ENCODE data around the gene CEP104. TPM values are rescaled to one million over a fixed set of nuclear protein-coding genes. Genes with fewer than 3 reads are reported as not detected.

Gene CEP104
- total and polyA plus RNA-seq, 9 of the 15 experiments (the other 6 are each of a cell fraction or from before 2014, with no cell fraction given), result 11.2 to 63.4 (median 42.6) TPM

- Histone ChIP-seq H3K4me1 (replicated peaks in 1 of 2; ENCODE audit: control insufficient read depth in 2 of 2, insufficient read depth in 2 of 2, low read length in 2 of 2) (peaks cover 0 to 5% of the 10 kb centered on the region in 2 experiments; a peak in 1 of 5 replicates), H3K36me3 (ENCODE audit: control insufficient read depth, insufficient read depth, low read length) (peaks cover 80% of the 10 kb centered on the region), H3K27ac (ENCODE audit: extremely low read depth, low read depth, low read length) (no peak overlapping the region), H2AFZ (ENCODE audit: low read depth, low read length) (no peak overlapping the region), H3K9ac (ENCODE audit: insufficient read depth in 1 of 2, low read depth in 2 of 2, low read length in 2 of 2) (no peak overlapping the region), H3K9me3 (replicated peaks; ENCODE audit: control insufficient read depth, insufficient read depth, low read depth, low read length) (no peaks in the 10 kb centered on the region), H3K27me3 (ENCODE audit: control insufficient read depth in 2 of 2, insufficient read depth in 2 of 2, low read length in 2 of 2) (no peaks in the 10 kb centered on the region), H3K9me1 (ENCODE audit: control insufficient read depth, insufficient read depth, low read length) (no peaks in the 10 kb centered on the region), H3K4me3 (no peak overlapping the region), H3K4me2 (ENCODE audit: insufficient read depth, low read length) (no peak overlapping the region), H4K20me1 (replicated peaks; ENCODE audit: control insufficient read depth, insufficient read depth, low read length) (peaks cover 6% of the 10 kb centered on the region; the same call in 1 of the 2 replicates), H3K79me2 (ENCODE audit: control insufficient read depth, insufficient read depth, low read length) (peaks cover 22% of the 10 kb centered on the region)
- intact Hi-C loops (cut with micrococcal nuclease), result no loop called here
- ChIA-PET CTCF (ENCODE audit: low intra/inter-chr PET ratio) (no interaction called here), POLR2A (interaction anchor here (0.9 to 1.3 kb wide), 2 partner anchors 9 to 12 kb away, joined by 3 to 4 read pairs; partner anchors contain the start of gene C1orf174)
- FAIRE-seq (no peak), DNase-seq (ENCODE audit: extremely low read depth in 1 of 4, low spot score in 3 of 4) (no peak), ATAC-seq (no peak)
- 92% methylated on average over 14 of the region's 14 CpGs for WGBS (ENCODE audit: insufficient coverage, low coverage, missing lambda C conversion rate)
- BruUV-seq (replicated peaks), result no TSS peak
- TF ChIP-seq SAFB (IDR thresholded peaks at IDR 0.05; ENCODE audit: borderline replicate concordance, low read depth, low read length) (no peak), ZNF589 (CRISPR knock-in tag; IDR thresholded peaks at IDR 0.05; ENCODE audit: low read depth) (no peak), ZZZ3 (IDR thresholded peaks at IDR 0.05) (no peak), RBFOX2 (IDR thresholded peaks at IDR 0.05; ENCODE audit: low read depth, low read length) (no peak), ZBTB1 (CRISPR knock-in tag; IDR thresholded peaks at IDR 0.05; ENCODE audit: borderline replicate concordance, low read depth) (no peak)
- in situ Hi-C loops (cut with MboI), result no loop called here
Observed at GRCh38 chr1:3889936-3890335, 32.9 kb upstream of the CEP104 start.

- DNase-seq (ENCODE audit: extremely low read depth in 1 of 4, low spot score in 3 of 4), result no peak
- Histone ChIP-seq H3K4me3 (no peak overlapping the region), H3K27ac (ENCODE audit: extremely low read depth, low read depth, low read length) (no peak overlapping the region), H3K9ac (ENCODE audit: insufficient read depth in 1 of 2, low read depth in 2 of 2, low read length in 2 of 2) (peak overlapping the region in 1 of 2 experiments; percentile 68; a peak in 2 of 4 replicates), H3K79me2 (ENCODE audit: control insufficient read depth, insufficient read depth, low read length) (peaks cover 8% of the 10 kb centered on the region), H3K9me3 (replicated peaks; ENCODE audit: control insufficient read depth, insufficient read depth, low read depth, low read length) (no peaks in the 10 kb centered on the region), H3K27me3 (ENCODE audit: control insufficient read depth in 2 of 2, insufficient read depth in 2 of 2, low read length in 2 of 2) (no peaks in the 10 kb centered on the region), H4K20me1 (replicated peaks; ENCODE audit: control insufficient read depth, insufficient read depth, low read length) (peaks cover 6% of the 10 kb centered on the region; the same call in 1 of the 2 replicates), H2AFZ (ENCODE audit: low read depth, low read length) (no peak overlapping the region), H3K4me1 (replicated peaks in 1 of 2; ENCODE audit: control insufficient read depth in 2 of 2, insufficient read depth in 2 of 2, low read length in 2 of 2) (peaks cover 0 to 3% of the 10 kb centered on the region in 2 experiments; a peak in 1 of 5 replicates), H3K4me2 (ENCODE audit: insufficient read depth, low read length) (no peak overlapping the region), H3K9me1 (ENCODE audit: control insufficient read depth, insufficient read depth, low read length) (no peaks in the 10 kb centered on the region), H3K36me3 (ENCODE audit: control insufficient read depth, insufficient read depth, low read length) (peaks cover 82% of the 10 kb centered on the region)
- 93% methylated on average over 15 of the region's 15 CpGs for WGBS (ENCODE audit: insufficient coverage, low coverage, missing lambda C conversion rate)
- in situ Hi-C loops (cut with MboI) (no loop called here), intact Hi-C loops (cut with micrococcal nuclease) (no loop called here)
- ChIA-PET CTCF (ENCODE audit: low intra/inter-chr PET ratio) (no interaction called here), POLR2A (interaction anchor here (0.6 to 2.8 kb wide), 3 partner anchors 11 to 751 kb away, joined by 5 to 12 read pairs (median 5); partner anchors contain the start of gene C1orf174)
- FAIRE-seq, result no peak
- BruUV-seq (replicated peaks), result no TSS peak
- TF ChIP-seq POLR2A (conservative IDR thresholded peaks at IDR 0.05) (peak; percentile 36; the same call in 1 of the 2 replicates), ZKSCAN3 (CRISPR knock-in tag; IDR thresholded peaks at IDR 0.05) (no peak)
- no peak; the same call in 2 of the 3 replicates for ATAC-seq
Observed at GRCh38 chr1:3888301-3888700, 31.3 kb upstream of the CEP104 start.
